GM12878 (cell line): ENCODE data around the gene UBE2E3.

Source experiments
- CTCF ChIP-seq, 3 experiments: IDR thresholded peaks in 2 of 3; conservative IDR thresholded peaks in 1 of 3; 2 replicates each; pipeline ENCODE4 v1.5.1; 2011; ENCODE audit warnings: low read depth in 3 of 3, low read length in 3 of 3, mild to moderate bottlenecking in 3 of 3, control low read depth in 2 of 3, moderate library complexity in 2 of 3, inconsistent platforms in 1 of 3, mixed read lengths in 1 of 3; ENCODE audit not compliant: control insufficient read depth in 2 of 3, insufficient read depth in 1 of 3; ENCODE audit errors: extremely low read depth in 1 of 3
- JUNB ChIP-seq: IDR thresholded peaks from 2 replicates; pipeline ENCODE4 v1.6.1; 2016; ENCODE audit warnings: antibody characterized with exemption, mild to moderate bottlenecking
- NR2F1 ChIP-seq: fragments of 450-650 bp; conservative IDR thresholded peaks from 2 replicates; pipeline ENCODE4 v1.6.1; 2017; ENCODE audit warnings: mild to moderate bottlenecking
- POLR2AphosphoS5 ChIP-seq: IDR thresholded peaks from 2 replicates; pipeline ENCODE4 v1.6.1; 2011; ENCODE audit warnings: mild to moderate bottlenecking, low read length, inconsistent platforms
- SUZ12 ChIP-seq: fragments of 200-600 bp; sonication (generic); IDR thresholded peaks from one replicate; pipeline ENCODE4 v1.6.1; 2018; ENCODE audit warnings: antibody characterized with exemption, mild to moderate bottlenecking; ENCODE audit not compliant: unreplicated experiment
- USF1 ChIP-seq: IDR thresholded peaks from 2 replicates; pipeline ENCODE4 v1.6.1; 2011; ENCODE audit warnings: borderline replicate concordance, low read depth, mild to moderate bottlenecking, moderate library complexity, mixed read lengths, low read length; ENCODE audit not compliant: insufficient read depth; ENCODE audit errors: extremely low read length
- YY1 ChIP-seq: IDR thresholded peaks from 2 replicates; pipeline ENCODE4 v1.6.1; 2011; ENCODE audit warnings: low read depth, mild to moderate bottlenecking, low read length
- ZZZ3 ChIP-seq: IDR thresholded peaks from 2 replicates; pipeline ENCODE4 v1.6.1; 2011; ENCODE audit warnings: low read depth; ENCODE audit not compliant: control insufficient read depth, insufficient read length

- TF ChIP-seq CTCF (IDR thresholded peaks at IDR 0.05 in 2 of 3, conservative IDR thresholded peaks at IDR 0.05 in 1 of 3; ENCODE audit: control insufficient read depth in 2 of 3, extremely low read depth in 1 of 3, insufficient read depth in 1 of 3, low read depth in 3 of 3, low read length in 3 of 3) (no peak), ZZZ3 (no peak), POLR2AphosphoS5 (no peak), SUZ12 (no peak), JUNB (no peak), YY1 (no peak), USF1 (no peak), NR2F1 (no peak)
These were observed 73.9 kb downstream of the UBE2E3 start for GRCh38 chr2:181054256-181054655.
